MM.1S (cell line): ENCODE measurements around the gene ABO.
"Not testable (repeated sequence)": the region's sequence is repeated elsewhere in the genome, so short reads cannot be mapped to it uniquely, and the experiment has no call there.

ENCODE experiments used
- DNase-seq: peaks from one replicate; pipeline ENCODE4 v3.0.0-alpha.2; 2015
- H2AFZ ChIP-seq: fragments of 300-600 bp; sonication (generic); 2 replicates; pipeline ENCODE4 v1.6.0; 2016; ENCODE audit warnings: antibody characterized with exemption, low read length
- H3F3A ChIP-seq: fragments of 300-600 bp; sonication (generic); 2 replicates; pipeline ENCODE4 v1.6.1; 2016; ENCODE audit warnings: mild to moderate bottlenecking, antibody characterized with exemption, low read length, moderate library complexity, mixed read lengths; ENCODE audit not compliant: insufficient read depth
- H3K27ac ChIP-seq: fragments of 300-600 bp; sonication (generic); 2 replicates; pipeline ENCODE4 v1.5.1; 2016; ENCODE audit warnings: mild to moderate bottlenecking, low read length
- H3K27me3 ChIP-seq: fragments of 300-600 bp; sonication (generic); replicated peaks from 2 replicates; pipeline ENCODE4 v1.6.0; 2016; ENCODE audit warnings: low read length; ENCODE audit not compliant: insufficient read depth
- H3K36me3 ChIP-seq: fragments of 300-600 bp; sonication (generic); replicated peaks from 2 replicates; pipeline ENCODE4 v1.6.1; 2016; ENCODE audit warnings: mild to moderate bottlenecking, low read length, mixed read lengths; ENCODE audit not compliant: insufficient read depth
- H3K4me1 ChIP-seq: fragments of 300-600 bp; sonication (generic); 2 replicates; pipeline ENCODE4 v1.6.1; 2016; ENCODE audit warnings: low read length, mixed read lengths
- H3K4me2 ChIP-seq: fragments of 300-600 bp; sonication (generic); 2 replicates; pipeline ENCODE4 v1.6.0; 2016; ENCODE audit warnings: low read depth, low read length
- H3K4me3 ChIP-seq: fragments of 300-600 bp; sonication (generic); 2 replicates; pipeline ENCODE4 v1.5.1; 2016; ENCODE audit warnings: low read length, mixed read lengths
- H3K79me2 ChIP-seq: fragments of 300-600 bp; sonication (generic); 2 replicates; pipeline ENCODE4 v1.6.1; 2016; ENCODE audit warnings: mixed run types, low read length, mixed read lengths
- H3K9ac ChIP-seq: fragments of 300-600 bp; sonication (generic); 2 replicates; pipeline ENCODE4 v1.6.1; 2016; ENCODE audit warnings: low read length, mixed read lengths
- H3K9me2 ChIP-seq: fragments of 300-600 bp; sonication (generic); replicated peaks from 2 replicates; pipeline ENCODE4 v1.6.1; 2016; ENCODE audit warnings: mild to moderate bottlenecking, low read length, mixed read lengths; ENCODE audit not compliant: insufficient read depth
- H3K9me3 ChIP-seq: fragments of 300-600 bp; sonication (generic); replicated peaks from 2 replicates; pipeline ENCODE4 v1.6.1; 2016; ENCODE audit warnings: mild to moderate bottlenecking, low read length, mixed read lengths; ENCODE audit not compliant: insufficient read depth
- H4K20me1 ChIP-seq: fragments of 300-600 bp; sonication (generic); 2 replicates; pipeline ENCODE4 v1.6.1; 2016; ENCODE audit warnings: mild to moderate bottlenecking, low read length, moderate library complexity, mixed read lengths; ENCODE audit not compliant: insufficient read depth
- CTCF ChIP-seq: fragments of 300-600 bp; sonication (generic); IDR thresholded peaks from 2 replicates; pipeline ENCODE4 v1.5.1; 2016; ENCODE audit warnings: antibody characterized with exemption, low read length, mixed read lengths
- EZH2 ChIP-seq: fragments of 300-600 bp; sonication (generic); optimal IDR thresholded peaks from 2 replicates; pipeline ENCODE3; 2017; ENCODE audit warnings: low read depth, mild to moderate bottlenecking, antibody characterized with exemption, low read length, mixed read lengths
- EZH2phosphoT487 ChIP-seq: fragments of 300-600 bp; sonication (generic); IDR thresholded peaks from 2 replicates; pipeline ENCODE4 v1.6.1; 2018; ENCODE audit warnings: antibody characterized with exemption, low read length

The ABO gene

DNA sequence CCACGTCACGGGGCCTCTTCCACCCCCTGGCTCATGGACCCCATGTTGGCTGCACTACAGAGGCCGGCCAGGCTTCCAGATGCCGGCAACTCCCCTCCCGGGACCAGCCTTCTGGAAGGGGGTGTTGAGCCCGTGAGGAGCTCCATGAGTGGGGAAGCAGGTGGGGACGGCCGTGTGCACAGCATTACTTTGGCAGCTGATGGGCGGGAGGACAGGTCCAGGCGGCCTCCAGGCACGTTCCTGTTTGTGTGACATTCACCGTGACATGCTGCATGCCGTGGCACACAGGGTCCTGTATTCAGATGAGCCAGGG is 29.1 kb upstream of the ABO start:
- H4K20me1 ChIP-seq = no peaks in the 10 kb centered on the region
- no peak overlapping the region for H3K27ac ChIP-seq
- no peak overlapping the region for H3K4me2 ChIP-seq
- H3K27me3 ChIP-seq = peaks cover 89% of the 10 kb centered on the region
- H3K4me1 ChIP-seq = no peaks in the 10 kb centered on the region
- no peaks in the 10 kb centered on the region for H3F3A ChIP-seq
- no peak overlapping the region for H3K9ac ChIP-seq
- no peak overlapping the region for H2AFZ ChIP-seq
- no peaks in the 10 kb centered on the region for H3K9me2 ChIP-seq
- H3K9me3 ChIP-seq = no peaks in the 10 kb centered on the region
- no peak overlapping the region for H3K4me3 ChIP-seq
- no peaks in the 10 kb centered on the region for H3K79me2 ChIP-seq
- no peak for TF ChIP-seq EZH2phosphoT487
- TF ChIP-seq EZH2 = no peak
- TF ChIP-seq CTCF = no peak
- no peaks in the 10 kb centered on the region for H3K36me3 ChIP-seq
- no peak for DNase-seq

DNA sequence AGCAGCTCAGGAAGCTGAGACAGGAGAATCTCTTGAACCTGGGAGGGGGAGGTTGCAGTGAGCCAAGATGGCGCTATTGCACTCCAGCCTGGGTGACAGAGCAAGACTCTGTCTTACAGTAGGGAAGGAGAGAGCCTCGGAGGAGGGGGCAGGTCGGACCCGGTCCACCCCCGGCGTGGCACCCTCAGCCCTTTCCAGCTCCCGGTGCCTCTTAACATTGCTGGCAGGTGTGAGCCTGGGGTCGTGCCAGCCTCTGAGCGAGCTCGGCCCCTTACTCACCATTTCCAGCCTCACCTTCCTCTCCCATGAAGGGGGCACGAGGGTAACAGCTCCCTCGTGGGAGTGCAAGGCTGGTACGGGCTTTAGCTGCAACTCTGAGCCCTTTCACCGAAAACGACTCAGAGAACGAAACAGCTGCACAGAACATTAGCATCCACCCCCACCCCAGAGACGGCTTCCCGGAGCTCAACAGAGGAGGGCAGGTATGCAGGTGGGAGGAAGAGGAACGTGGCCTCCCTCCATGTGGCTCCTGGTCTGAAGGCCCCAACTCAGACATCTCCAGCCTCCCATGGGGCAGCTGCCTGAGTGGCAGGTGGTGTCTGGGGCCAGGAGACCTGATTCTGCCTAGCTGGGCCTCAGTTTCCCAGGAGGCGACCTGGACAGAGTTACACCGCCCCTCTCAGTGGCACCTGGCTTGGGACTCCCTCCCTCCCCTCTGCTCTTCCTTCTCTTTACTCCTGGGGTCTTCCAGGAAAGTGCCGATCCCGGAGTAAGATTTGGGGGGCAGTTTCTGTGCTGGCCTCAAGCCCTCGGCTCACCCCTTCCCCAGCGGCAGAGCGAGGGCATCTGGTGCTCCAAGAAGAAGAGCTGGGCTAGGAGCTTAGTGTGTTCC is 28.5 kb upstream of the ABO start:
- H4K20me1 ChIP-seq = no peaks in the 10 kb centered on the region
- no peaks in the 10 kb centered on the region for H3K9me3 ChIP-seq
- H3K36me3 ChIP-seq = no peaks in the 10 kb centered on the region
- H3K9me2 ChIP-seq = no peaks in the 10 kb centered on the region
- H3K4me1 ChIP-seq = no peaks in the 10 kb centered on the region
- H3K27me3 ChIP-seq = peaks cover 93% of the 10 kb centered on the region
- H3K27ac ChIP-seq = no peak overlapping the region
- H2AFZ ChIP-seq = no peak overlapping the region
- no peaks in the 10 kb centered on the region for H3K79me2 ChIP-seq
- H3F3A ChIP-seq = no peaks in the 10 kb centered on the region
- H3K9ac ChIP-seq = no peak overlapping the region
- no peak overlapping the region for H3K4me3 ChIP-seq
- DNase-seq = no peak
- H3K4me2 ChIP-seq = no peak overlapping the region
- TF ChIP-seq EZH2phosphoT487 = no peak
- TF ChIP-seq CTCF = no peak
- no peak for TF ChIP-seq EZH2

DNA sequence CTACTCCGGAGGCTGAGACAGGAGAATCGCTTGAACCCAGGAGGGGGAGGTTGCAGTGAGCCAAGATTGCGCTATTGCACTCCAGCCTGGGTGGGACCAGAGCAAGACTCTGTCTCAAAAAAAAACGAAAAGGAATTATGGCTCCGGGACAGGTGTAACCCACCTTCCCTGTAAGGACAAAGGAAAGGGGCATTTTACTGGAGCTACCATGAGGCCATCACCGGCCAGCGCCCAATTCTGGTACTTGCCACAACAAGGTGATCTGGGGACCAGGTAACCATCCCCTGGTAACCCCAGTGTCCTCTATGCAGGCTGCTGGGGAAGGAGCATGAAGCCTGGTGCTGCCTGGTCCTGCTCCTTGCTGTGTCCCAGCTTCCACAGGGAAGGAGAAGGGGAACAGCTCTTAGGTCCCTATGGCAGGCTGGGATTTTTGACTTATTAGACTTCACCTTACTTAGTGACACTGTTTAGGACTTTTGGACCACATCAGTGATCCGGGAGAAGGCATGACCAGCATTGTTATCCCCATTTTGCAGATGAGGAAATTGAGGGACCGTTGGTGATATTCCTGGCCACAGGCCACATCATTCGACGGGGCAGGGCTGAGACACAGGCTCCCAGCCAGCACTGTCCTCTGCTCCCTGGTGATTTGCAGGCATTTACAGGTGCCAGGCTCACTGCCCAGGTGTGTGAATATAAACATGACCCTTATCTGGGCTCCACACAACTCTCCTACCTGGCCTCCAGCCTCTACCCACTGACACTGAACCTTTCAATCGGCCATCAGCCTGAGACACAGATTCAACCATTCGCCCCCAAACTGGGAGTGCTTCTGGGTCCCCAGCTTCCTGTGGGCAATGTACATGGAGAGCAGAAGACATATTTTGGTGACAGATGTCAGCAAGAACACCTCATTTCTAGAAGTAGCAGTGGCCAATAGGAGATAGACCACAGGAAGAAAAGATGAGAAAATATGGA is 26.5 kb upstream of the ABO start:
- Histone ChIP-seq H3K9me3 (no peaks in the 10 kb centered on the region), H3K4me2 (no peak overlapping the region), H3K27me3 (peaks cover 96% of the 10 kb centered on the region), H2AFZ (no peak overlapping the region), H3K9me2 (no peaks in the 10 kb centered on the region), H4K20me1 (no peaks in the 10 kb centered on the region), H3K27ac (no peak overlapping the region), H3K36me3 (no peaks in the 10 kb centered on the region), H3K79me2 (no peaks in the 10 kb centered on the region), H3K9ac (no peak overlapping the region), H3K4me3 (no peak overlapping the region), H3F3A (no peaks in the 10 kb centered on the region), H3K4me1 (no peaks in the 10 kb centered on the region)
- TF ChIP-seq CTCF (no peak), EZH2phosphoT487 (no peak), EZH2 (no peak)
- DNase-seq = no peak

DNA sequence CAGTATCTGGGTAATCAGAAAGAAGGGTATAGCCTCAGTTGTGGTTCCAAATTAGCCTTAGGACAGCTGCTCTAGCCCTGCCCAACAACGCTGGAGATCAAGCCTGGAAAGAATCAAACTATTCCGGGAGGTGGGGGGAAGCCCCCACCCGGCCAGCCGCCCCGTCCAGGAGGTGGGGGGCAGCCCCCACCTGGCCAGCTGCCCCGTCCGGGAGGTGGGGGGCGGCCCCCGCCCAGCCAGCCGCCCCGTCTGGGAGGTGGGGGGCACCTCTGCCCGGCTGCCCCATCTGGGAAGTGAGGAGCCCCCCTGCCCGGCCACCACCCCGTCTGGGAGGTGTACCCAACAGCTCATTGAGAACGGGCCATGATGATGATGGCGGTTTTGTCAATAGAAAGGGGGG is 25.0 kb upstream of the ABO start:
- not testable (repeated sequence) for H3F3A ChIP-seq, H3K4me2 ChIP-seq, H4K20me1 ChIP-seq, H2AFZ ChIP-seq, H3K79me2 ChIP-seq, H3K36me3 ChIP-seq, DNase-seq, H3K27ac ChIP-seq, H3K9me3 ChIP-seq, H3K9ac ChIP-seq, H3K9me2 ChIP-seq, H3K4me1 ChIP-seq, H3K4me3 ChIP-seq
- peaks cover 95% of the 10 kb centered on the region for H3K27me3 ChIP-seq
